HCEC 1CT (cell line): ENCODE results near the gene RMND5B.
"Not testable (repeated sequence)": the region's sequence is repeated elsewhere in the genome, so short reads cannot be mapped to it uniquely, and the experiment has no call there.

Experiments used
- DNase-seq: peaks from one replicate; pipeline ENCODE4 v3.0.0-alpha.2; 2017

The RMND5B gene

DNA sequence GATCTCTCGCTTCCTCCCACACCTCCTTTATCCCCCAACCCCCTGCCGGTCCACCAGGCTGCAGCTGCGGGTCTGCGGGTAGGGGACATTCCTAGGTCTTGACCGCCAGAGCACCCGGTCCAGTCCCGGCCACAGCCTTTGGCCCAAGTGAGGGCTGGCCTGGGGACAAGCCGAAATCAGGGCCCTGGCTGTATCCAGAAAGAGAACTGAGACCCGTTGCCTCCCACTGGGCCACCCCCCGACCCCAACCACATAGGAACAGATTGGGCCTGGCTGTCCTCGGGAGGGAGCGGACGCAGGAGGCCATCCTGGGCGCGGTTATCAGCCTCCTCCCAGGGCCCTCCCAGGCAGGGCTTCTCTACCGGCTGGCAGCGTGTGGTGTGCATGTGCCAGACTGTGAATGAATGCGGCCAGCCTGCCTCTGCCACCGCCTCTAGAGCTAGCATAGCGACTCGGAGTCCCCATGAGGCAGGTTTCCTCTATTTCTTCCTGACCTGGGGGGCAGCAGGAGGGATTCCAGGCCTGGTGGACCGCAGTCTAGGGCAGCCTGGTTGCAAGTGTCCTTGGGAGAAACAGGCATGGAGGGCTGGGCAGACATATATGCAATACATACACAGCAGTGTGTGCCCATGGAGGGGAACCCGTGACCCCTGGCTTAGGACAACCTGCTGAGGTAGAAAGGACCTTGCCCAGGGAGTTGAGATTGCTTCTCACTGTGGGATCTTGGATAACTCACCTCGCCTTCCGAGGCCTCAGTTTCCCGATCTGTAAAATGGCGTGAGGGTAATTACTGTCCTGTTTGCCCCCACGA is 16.3 kb upstream of the RMND5B start:
- no peak for DNase-seq

DNA sequence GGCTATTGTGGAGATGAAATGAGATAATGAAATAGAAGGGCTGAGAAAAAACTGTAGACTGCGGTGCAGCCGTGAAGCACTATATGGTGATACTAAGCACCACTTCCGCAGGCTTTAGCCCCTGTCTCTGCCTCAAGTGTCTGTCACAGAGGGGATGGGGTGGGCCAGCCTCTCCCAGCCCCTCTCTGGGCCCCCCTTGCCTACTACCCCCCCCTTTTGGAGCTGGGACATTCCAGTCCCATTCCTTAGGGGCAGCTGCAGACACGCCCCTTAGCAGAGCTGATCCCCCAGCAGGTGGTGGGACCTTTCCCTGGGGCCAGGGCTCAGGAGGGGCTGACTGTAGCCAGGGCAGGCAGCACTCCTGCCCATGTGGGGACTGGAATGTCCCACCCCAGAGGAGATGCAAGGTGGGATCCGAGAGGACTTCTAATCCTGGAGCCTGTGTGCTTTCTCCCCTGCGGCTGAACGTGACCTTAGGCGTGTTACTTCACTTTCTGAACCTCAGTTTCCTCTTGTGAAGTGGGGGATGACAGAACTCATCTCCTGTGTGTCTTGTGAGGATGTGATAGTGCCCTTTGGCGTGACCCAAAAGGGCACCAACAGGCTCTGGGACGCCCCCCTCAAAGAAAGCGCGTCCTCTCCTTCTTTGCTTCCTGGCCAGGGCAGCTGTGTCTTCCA is 15.5 kb upstream of the RMND5B start:
- DNase-seq = no peak

DNA sequence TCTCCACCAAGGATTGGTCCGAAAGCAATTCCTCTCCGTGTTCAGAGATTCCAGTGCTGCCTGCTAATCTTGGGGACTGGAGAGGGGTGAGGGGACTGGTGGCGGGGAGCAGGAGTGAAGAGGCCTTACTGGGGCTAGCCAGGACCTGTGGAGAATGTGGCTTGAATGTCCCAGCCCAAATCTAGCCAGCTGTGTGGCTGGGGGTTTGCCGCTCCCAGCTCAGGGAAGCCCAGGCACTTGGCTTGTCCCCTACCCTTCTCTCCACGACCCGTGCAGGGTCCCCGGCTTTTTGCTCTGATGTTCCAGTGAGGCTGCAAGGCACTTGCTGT is 15.0 kb upstream of the RMND5B start:
- no peak for DNase-seq

- no peak for DNase-seq
Measured at GRCh38 chr5:178116143-178116885, 14.5 kb upstream of the RMND5B start.

- DNase-seq = no peak
Measured at GRCh38 chr5:178117923-178118701, 12.7 kb upstream of the RMND5B start.

DNA sequence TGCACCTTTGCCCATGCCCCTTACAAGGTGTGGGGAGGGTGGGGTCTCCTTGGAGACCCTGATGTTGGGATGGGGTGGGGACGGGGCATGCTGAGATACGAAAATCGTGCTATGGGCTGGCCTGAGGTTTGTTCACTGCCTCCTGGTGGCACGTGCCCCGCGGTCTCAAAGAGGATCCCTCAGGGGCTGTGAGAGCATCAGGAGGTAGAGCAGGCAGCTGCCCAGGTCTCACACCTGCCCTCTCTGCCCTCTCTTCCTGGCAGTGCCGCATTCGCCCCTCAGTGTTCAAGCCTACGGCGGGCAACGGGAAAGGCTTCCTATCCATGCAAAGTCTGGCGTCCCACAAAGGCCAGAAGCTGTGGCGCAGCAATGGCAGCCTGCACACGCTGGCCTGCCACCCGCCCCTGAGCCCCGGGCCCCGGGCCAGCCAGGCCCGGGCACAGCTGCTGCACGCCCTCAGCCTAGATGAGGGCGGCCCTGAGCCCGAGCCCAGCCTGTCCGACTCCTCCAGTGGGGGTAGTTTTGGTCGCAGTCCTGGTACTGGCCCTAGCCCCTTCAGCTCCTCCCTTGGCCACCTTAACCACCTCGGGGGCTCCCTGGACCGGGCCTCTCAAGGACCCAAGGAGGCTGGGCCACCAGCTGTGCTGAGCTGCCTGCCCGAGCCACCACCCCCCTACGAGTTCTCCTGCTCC is 10.8 kb upstream of the RMND5B start:
- no peak for DNase-seq

- DNase-seq = peak; percentile 53
Measured at GRCh38 chr5:178120607-178121357, 10.0 kb upstream of the RMND5B start.

DNA sequence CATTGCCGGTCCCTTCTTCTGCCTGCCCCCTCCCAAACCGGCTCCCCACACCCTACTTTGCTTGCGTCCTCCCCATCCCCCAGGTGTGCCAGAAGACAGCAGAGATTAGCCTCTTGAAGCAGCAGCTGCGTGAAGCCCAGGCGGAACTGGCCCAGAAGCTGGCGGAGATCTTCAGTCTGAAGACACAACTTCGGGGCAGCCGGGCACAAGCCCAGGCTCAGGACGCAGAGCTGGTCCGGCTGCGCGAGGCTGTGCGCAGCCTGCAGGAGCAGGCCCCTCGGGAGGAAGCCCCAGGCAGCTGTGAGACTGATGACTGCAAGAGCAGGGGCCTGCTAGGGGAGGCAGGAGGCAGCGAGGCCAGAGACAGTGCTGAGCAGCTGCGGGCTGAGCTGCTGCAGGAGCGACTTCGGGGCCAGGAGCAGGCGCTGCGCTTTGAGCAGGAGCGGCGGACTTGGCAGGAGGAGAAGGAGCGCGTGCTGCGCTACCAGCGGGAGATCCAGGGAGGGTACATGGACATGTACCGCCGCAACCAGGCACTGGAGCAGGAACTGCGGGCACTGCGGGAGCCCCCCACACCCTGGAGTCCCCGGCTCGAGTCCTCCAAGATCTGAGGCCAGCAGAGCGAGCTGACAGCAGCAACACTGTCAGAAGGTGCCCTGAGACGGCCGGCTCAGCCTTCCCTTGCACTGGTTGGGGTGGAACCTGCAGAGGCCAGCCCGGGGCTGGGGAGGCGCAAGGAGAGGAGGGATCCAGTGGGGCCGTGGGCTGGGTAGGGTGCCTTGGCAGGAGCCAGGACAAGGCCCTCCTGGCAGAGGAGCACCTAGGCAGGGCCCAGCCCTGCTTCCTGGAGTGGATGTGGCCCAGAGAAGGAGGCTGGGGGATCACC is 9.2 kb upstream of the RMND5B start:
- no peak for DNase-seq

DNA sequence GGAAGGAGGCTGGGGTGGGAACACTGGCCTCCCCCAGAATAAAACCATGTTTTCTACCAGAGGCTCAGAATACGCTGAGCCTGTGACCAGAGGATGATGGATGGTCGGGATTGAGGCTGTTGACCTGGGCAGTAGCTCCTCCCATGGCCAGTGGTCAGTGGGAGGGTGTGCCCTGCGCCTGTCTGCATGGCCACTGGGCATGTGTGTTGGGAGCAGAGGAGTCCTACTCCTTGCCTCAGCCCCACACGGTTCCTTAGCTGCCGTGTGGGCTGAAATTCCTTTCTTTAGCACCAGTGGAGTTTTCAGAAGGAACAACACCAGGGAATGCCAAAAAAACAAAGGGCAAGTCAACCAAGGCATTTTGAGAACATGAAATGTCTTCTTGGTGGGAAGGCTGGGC is 8.5 kb upstream of the RMND5B start:
- DNase-seq = no peak

DNA sequence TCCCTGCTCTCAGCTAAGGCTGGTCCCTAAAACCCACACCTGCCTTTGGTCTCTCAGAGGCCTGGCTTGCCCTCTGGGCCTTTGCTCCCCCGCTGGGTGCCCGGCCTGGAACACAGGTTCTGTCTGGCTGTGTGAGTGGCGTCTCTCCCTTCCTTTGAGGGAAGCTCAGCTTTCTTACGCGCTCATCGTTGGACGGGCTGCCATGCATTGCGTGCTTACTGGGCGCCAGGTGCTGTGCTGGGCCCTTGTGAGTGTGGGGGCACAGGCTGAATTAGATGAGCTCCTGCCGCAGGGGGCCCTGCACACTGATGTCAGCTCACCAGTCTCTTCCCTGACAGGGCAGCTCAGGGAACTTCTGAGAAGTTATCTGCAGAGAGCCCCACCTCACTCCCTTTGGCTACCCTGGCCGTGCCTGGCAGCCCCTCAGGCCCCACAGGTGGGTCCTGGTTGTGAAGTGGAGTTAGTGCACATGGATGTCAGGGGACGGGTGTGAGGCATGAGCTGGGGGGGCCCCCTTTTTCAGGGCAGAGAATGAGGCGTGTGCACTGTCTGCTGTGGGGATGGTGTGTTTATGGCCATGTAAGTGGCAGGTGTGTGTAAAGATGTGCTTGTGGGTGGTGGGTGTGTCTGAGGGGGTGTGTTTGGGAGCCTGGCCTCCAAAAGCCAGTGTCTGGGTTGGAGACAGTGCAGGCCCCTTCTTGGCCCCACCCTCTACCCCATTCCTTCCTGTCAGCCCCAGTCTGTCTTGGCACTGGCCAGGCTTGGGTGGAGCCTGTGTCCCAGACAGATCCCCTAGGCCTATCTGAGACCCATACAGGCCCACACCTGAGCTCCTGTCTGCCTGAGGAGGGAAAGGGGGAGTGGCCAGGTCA is 7.5 kb upstream of the RMND5B start:
- DNase-seq = no peak

DNA sequence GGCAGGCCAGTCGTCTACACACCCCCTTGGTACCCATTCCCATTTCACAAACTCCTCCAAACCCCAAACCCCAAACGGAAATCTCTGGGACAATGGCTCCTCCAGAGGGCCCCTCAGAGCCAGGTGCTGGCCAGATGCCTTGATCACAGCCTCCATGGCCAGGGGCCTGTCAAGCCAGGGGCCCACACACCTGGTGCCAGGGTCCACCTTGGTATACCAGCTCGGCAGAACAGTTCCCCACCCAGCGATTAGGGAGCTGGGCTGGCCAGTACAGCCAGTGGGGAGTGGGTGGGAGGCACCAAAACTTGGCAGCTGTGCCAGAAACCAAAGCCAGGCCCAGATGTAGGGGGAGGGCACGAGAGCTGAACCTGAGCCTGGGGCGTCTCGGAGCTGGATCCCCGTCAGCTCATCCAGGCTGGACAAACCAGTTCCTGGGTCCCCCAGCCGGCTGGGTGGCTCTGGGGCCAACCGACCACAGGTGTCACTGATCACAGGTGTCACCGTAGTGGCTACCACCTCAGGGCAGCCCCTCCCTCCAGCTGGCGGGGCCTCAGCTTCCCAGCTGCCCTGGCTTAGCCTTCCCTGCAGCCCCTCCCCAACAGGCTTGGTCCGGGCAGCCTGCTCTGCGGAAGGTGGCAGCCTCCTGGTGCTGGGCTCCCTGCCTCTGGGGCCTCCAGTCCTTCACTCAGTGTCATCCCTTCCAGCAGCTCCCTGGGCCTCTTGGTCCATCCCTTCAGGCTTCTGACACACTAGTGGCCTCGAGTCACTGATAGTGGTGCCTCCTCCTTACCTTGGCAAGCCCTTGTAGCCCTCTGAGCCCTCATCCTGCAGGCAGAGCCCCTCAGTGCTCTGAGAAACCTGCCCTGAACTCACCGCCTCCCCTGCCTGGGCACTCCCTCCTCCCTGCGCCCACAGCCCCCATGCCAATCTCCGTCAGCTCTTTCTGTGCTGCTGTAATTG is 6.6 kb upstream of the RMND5B start:
- no peak for DNase-seq

DNA sequence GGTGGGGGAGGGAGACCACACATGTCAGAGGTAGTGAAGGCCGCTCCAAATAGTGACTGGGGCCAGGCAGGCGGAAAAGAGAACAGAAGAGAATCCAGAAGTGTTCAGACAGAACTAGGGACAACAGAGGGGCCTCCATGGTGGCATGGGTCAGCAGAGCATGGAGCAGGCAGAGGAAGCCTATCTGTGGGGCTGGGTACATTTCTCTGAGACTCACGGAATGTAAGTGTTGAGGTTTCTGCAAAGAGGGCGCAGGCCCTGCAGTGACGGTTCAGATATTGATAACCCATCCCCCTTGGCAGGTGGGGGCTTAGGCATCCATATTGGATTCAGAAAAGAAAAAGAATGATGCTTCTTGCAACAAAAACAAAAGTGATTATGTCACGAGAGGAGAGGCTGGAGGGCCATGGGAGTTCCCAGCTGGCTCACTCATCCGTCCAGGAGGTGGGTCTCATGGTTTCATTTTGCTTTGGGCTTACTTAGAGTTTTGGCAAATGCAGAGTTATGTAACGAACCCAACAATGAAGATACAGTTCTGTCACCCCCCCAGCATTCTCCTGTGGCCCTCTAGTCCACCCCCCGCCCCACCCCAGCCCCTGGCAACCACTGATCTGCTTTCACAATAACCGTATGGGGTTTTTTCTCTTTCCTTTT is 5.4 kb upstream of the RMND5B start:
- DNase-seq = no peak

GRCh38 chr5:178126556-178126955 is 4.3 kb upstream of the RMND5B start:
- no peak for DNase-seq

GRCh38 chr5:178127300-178128009 is 3.4 kb upstream of the RMND5B start:
- DNase-seq = not testable (repeated sequence)

DNA sequence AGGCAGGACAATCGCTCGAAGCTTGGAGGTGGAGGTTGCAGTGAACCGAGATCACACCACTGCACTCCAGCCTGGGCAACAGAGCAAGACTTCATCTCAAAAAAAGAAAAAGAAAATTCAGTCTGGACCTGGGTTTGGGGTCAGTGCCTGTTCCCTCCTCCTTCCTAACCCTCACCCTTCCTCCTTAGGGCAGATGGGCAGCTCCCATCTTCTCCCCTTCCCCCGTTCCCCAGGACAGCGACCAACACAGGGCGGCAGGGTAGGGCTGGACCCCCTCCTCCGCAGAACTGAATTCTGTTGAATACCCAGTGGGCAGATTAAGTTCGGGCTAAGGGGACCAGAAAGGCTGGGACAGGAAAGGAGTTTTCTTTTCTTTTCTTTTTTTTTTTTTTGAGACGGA is 1.5 kb upstream of the RMND5B start:
- DNase-seq = no peak

DNA sequence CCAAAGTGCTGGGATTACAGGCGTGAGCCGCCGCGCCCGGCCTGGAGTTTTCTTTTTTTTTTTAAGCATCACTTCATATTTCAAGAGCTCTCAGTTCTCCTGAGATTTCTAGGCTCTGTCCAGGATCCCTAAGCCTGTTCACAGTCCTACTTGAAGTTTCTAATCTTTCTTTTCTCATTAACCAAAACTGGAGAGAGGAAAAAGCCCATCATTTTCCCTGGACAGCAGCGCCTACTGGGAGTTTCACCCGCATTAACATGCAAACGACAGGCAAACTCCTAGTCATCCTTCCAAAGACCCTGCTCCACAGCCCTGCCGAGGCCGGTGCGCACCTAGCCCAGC is 609 bp upstream of the RMND5B start:
- DNase-seq = not testable (repeated sequence)

GRCh38 chr5:178131446-178131996 is 707 bp downstream of the RMND5B start:
- DNase-seq = no peak
